Measurements from ENCODE around the gene SPSB4. TPM values are rescaled to one million over a fixed set of nuclear protein-coding genes. Genes with fewer than 3 reads are reported as not detected.

Gene SPSB4
- total and polyA plus RNA-seq, 2 of the 13 experiments (the other 11 are each of a cell fraction or from before 2014, with no cell fraction given): not detected

DNA sequence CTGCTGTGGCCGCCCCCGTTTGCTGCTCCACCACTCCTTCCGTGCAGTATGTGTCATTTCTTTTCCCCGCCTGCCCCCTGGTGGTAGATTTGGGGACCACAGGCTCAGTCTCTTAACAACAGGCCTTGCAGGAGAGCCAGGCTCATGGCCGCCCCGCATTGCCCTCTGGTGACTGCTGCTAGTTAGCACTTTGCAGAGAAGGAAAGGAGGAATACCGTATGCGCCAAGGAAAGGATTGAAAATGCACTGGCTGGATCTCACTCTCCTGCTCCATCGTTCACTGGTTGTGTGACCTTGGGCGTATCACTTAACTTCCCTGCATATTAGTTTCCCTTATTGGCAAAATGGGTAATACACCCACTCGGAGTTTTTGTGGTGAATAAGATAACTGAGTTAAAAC lies 141.2 kb downstream of the SPSB4 start (continued):
- TF ChIP-seq U2AF2 (IDR thresholded peaks at IDR 0.05; ENCODE audit: low read depth, low read length): no peak
- TF ChIP-seq DR1 (CRISPR knock-in tag; IDR thresholded peaks at IDR 0.05): no peak
- no peak for TF ChIP-seq ZFP36L1 (CRISPR knock-in tag; IDR thresholded peaks at IDR 0.05)
- TF ChIP-seq ATF1 (CRISPR knock-in tag; IDR thresholded peaks at IDR 0.05): no peak
- TF ChIP-seq GABPA (IDR thresholded peaks at IDR 0.05; ENCODE audit: low read depth, low read length): no peak
- TF ChIP-seq GABPA (CRISPR knock-in tag; IDR thresholded peaks at IDR 0.05; ENCODE audit: low read depth): no peak
- no peak for TF ChIP-seq ZNF292 (CRISPR knock-in tag; IDR thresholded peaks at IDR 0.05; ENCODE audit: borderline replicate concordance, low read depth)
- no peak for TF ChIP-seq ISX (CRISPR knock-in tag; conservative IDR thresholded peaks at IDR 0.05)
- TF ChIP-seq, protein P1, sequence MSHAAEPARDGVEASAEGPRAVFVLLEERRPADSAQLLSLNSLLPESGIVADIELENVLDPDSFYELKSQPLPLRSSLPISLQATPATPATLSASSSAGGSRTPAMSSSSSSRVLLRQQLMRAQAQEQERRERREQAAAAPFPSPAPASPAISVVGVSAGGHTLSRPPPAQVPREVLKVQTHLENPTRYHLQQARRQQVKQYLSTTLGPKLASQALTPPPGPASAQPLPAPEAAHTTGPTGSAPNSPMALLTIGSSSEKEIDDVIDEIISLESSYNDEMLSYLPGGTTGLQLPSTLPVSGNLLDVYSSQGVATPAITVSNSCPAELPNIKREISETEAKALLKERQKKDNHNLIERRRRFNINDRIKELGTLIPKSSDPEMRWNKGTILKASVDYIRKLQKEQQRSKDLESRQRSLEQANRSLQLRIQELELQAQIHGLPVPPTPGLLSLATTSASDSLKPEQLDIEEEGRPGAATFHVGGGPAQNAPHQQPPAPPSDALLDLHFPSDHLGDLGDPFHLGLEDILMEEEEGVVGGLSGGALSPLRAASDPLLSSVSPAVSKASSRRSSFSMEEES (CRISPR knock-in tag; IDR thresholded peaks at IDR 0.05): no peak
- TF ChIP-seq SKI (IDR thresholded peaks at IDR 0.05; ENCODE audit: partially characterized antibody): no peak
- TF ChIP-seq, protein P2, sequence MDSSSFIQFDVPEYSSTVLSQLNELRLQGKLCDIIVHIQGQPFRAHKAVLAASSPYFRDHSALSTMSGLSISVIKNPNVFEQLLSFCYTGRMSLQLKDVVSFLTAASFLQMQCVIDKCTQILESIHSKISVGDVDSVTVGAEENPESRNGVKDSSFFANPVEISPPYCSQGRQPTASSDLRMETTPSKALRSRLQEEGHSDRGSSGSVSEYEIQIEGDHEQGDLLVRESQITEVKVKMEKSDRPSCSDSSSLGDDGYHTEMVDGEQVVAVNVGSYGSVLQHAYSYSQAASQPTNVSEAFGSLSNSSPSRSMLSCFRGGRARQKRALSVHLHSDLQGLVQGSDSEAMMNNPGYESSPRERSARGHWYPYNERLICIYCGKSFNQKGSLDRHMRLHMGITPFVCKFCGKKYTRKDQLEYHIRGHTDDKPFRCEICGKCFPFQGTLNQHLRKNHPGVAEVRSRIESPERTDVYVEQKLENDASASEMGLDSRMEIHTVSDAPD (CRISPR knock-in tag; IDR thresholded peaks at IDR 0.05): no peak
- TF ChIP-seq ZNF841 (CRISPR knock-in tag; IDR thresholded peaks at IDR 0.05; ENCODE audit: borderline replicate concordance): no peak
- TF ChIP-seq, protein P3, sequence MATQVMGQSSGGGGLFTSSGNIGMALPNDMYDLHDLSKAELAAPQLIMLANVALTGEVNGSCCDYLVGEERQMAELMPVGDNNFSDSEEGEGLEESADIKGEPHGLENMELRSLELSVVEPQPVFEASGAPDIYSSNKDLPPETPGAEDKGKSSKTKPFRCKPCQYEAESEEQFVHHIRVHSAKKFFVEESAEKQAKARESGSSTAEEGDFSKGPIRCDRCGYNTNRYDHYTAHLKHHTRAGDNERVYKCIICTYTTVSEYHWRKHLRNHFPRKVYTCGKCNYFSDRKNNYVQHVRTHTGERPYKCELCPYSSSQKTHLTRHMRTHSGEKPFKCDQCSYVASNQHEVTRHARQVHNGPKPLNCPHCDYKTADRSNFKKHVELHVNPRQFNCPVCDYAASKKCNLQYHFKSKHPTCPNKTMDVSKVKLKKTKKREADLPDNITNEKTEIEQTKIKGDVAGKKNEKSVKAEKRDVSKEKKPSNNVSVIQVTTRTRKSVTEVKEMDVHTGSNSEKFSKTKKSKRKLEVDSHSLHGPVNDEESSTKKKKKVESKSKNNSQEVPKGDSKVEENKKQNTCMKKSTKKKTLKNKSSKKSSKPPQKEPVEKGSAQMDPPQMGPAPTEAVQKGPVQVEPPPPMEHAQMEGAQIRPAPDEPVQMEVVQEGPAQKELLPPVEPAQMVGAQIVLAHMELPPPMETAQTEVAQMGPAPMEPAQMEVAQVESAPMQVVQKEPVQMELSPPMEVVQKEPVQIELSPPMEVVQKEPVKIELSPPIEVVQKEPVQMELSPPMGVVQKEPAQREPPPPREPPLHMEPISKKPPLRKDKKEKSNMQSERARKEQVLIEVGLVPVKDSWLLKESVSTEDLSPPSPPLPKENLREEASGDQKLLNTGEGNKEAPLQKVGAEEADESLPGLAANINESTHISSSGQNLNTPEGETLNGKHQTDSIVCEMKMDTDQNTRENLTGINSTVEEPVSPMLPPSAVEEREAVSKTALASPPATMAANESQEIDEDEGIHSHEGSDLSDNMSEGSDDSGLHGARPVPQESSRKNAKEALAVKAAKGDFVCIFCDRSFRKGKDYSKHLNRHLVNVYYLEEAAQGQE (IDR thresholded peaks at IDR 0.05; ENCODE audit: borderline replicate concordance in 1 of 2, low read depth in 1 of 2, low read length in 2 of 2): no peak
- TF ChIP-seq GFI1 (CRISPR knock-in tag; IDR thresholded peaks at IDR 0.05; ENCODE audit: borderline replicate concordance): no peak
- TF ChIP-seq, protein P4, sequence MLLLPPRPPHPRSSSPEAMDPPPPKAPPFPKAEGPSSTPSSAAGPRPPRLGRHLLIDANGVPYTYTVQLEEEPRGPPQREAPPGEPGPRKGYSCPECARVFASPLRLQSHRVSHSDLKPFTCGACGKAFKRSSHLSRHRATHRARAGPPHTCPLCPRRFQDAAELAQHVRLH (CRISPR knock-in tag; IDR thresholded peaks at IDR 0.05; ENCODE audit: borderline replicate concordance, low read depth): peak; percentile 73; the same call in 1 of the 2 replicates
- TF ChIP-seq RFX1 (IDR thresholded peaks at IDR 0.05): no peak
- TF ChIP-seq, protein P5, sequence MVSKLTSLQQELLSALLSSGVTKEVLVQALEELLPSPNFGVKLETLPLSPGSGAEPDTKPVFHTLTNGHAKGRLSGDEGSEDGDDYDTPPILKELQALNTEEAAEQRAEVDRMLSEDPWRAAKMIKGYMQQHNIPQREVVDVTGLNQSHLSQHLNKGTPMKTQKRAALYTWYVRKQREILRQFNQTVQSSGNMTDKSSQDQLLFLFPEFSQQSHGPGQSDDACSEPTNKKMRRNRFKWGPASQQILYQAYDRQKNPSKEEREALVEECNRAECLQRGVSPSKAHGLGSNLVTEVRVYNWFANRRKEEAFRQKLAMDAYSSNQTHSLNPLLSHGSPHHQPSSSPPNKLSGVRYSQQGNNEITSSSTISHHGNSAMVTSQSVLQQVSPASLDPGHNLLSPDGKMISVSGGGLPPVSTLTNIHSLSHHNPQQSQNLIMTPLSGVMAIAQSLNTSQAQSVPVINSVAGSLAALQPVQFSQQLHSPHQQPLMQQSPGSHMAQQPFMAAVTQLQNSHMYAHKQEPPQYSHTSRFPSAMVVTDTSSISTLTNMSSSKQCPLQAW (CRISPR knock-in tag; IDR thresholded peaks at IDR 0.05): peak; percentile 82
- no peak for TF ChIP-seq NR3C1 (CRISPR knock-in tag; IDR thresholded peaks at IDR 0.05)
- TF ChIP-seq CEBPB (IDR thresholded peaks at IDR 0.05; ENCODE audit: borderline replicate concordance, low read depth, low read length): no peak
- no peak for TF ChIP-seq ZNF496 (CRISPR knock-in tag; IDR thresholded peaks at IDR 0.05; ENCODE audit: insufficient replicate concordance)
- no peak for TF ChIP-seq ZNF577 (CRISPR knock-in tag; IDR thresholded peaks at IDR 0.05; ENCODE audit: borderline replicate concordance, low read depth)
- TF ChIP-seq ZNF781 (CRISPR knock-in tag; IDR thresholded peaks at IDR 0.05; ENCODE audit: borderline replicate concordance, not compliant biosample characterization): no peak
- no peak for TF ChIP-seq ZNF672 (CRISPR knock-in tag; IDR thresholded peaks at IDR 0.05)
- TF ChIP-seq TBX2 (CRISPR knock-in tag; IDR thresholded peaks at IDR 0.05; ENCODE audit: borderline replicate concordance): no peak
